Adrenal gland (tissue), 5 donors: Measurements from ENCODE around the gene TRDN.

Source experiments
- POLR2A ChIP-seq, 2 donors: fragments of 450-650 bp; IDR thresholded peaks; one replicate each; pipeline ENCODE4 v1.6.1; 2017; ENCODE audit warnings: antibody characterized with exemption in 2 of 2, mild to moderate bottlenecking in 2 of 2, moderate library complexity in 1 of 2
- TF ChIP-seq, protein P1 (sequence below), 6 experiments: fragments of 450-650 bp in 4 of 6; fragments of 200-600 bp in 2 of 6; sonication (generic) in 1 of 6; IDR thresholded peaks; 1 replicate in 5 of 6; 2 replicates in 1 of 6; pipeline versions ENCODE4 v1.5.1 to v1.8.0; 2016 to 2021; ENCODE audit warnings: antibody characterized with exemption in 6 of 6, mild to moderate bottlenecking in 2 of 6, moderate library complexity in 1 of 6
- donor health status: DM: no; HTN: no; CAD: no.

- TF ChIP-seq, protein P1, sequence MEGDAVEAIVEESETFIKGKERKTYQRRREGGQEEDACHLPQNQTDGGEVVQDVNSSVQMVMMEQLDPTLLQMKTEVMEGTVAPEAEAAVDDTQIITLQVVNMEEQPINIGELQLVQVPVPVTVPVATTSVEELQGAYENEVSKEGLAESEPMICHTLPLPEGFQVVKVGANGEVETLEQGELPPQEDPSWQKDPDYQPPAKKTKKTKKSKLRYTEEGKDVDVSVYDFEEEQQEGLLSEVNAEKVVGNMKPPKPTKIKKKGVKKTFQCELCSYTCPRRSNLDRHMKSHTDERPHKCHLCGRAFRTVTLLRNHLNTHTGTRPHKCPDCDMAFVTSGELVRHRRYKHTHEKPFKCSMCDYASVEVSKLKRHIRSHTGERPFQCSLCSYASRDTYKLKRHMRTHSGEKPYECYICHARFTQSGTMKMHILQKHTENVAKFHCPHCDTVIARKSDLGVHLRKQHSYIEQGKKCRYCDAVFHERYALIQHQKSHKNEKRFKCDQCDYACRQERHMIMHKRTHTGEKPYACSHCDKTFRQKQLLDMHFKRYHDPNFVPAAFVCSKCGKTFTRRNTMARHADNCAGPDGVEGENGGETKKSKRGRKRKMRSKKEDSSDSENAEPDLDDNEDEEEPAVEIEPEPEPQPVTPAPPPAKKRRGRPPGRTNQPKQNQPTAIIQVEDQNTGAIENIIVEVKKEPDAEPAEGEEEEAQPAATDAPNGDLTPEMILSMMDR (IDR thresholded peaks at IDR 0.05) = no peak
- no peak for TF ChIP-seq POLR2A (IDR thresholded peaks at IDR 0.05)
These were observed 38.7 kb downstream of the TRDN start for GRCh38 chr6:123598011-123598410.
